Pancreas (tissue), 10 donors: ENCODE results near the gene ZSWIM5. TPM values are rescaled to one million over a fixed set of nuclear protein-coding genes. Genes with fewer than 3 reads are reported as not detected.
A peak's percentile ranks its signal among the peaks of the same experiment; 100 is the strongest.

Source experiments
- ATAC-seq, 4 donors: fragments of 200-7000 bp; cut with Tn5 transposase; one replicate each; pipeline versions ENCODE4 v1.8.0 to v1.9.1; 2020; ENCODE audit warnings: mild to moderate bottlenecking in 4 of 4, moderate library complexity in 4 of 4
- DNase-seq, 6 donors: peaks; one replicate each; pipeline ENCODE4 v3.0.0-alpha.2; 2020
- FAIRE-seq: peaks from 2 replicates; lab custom pipeline; 2012; peaks lifted over from hg19 to GRCh38; lab: Jason Lieb, UNC
- H3K27ac ChIP-seq, 4 donors: fragments of 200-600 bp; sonication (generic); 1 replicate in 3 of 4; 2 replicates in 1 of 4; pipeline versions ENCODE4 v1.5.0 to v1.8.0; 2020
- H3K27me3 ChIP-seq, 4 donors: fragments of 200-600 bp; one replicate each; pipeline ENCODE4 v1.8.0; 2021
- H3K36me3 ChIP-seq, 3 donors: fragments of 200-600 bp; sonication (generic) in 1 of 3; one replicate each; pipeline versions ENCODE4 v1.5.0 to v1.8.0; 2020 to 2021
- H3K4me1 ChIP-seq, 3 donors: fragments of 200-600 bp; one replicate each; pipeline ENCODE4 v1.8.0; 2021
- H3K4me3 ChIP-seq, 4 donors: fragments of 200-600 bp; sonication (generic) in 2 of 4; one replicate each; pipeline versions ENCODE4 v1.5.0 to v1.8.0; 2020 to 2021
- H3K9me3 ChIP-seq, 4 donors: fragments of 200-600 bp; one replicate each; pipeline ENCODE4 v1.8.0; 2021
- WGBS, 2 donors: extraction: QIAGEN DNeasy Blood & Tissue Kit; methylation state at CpG; one replicate each; pipeline ENCODE4 v1.1.7; 2013; 5-methylcytosine and 5-hydroxymethylcytosine counted together
- intact Hi-C, 3 donors: fragments of 100-400 bp; cut with DNase I; formaldehyde crosslinking; loops; one replicate each; pipeline versions ENCODE4 v1.11.1 to v1.14.2; 2022
- polyA plus RNA-seq, 2 donors: library from polyadenylated mRNA; stranded (reverse); fragments of 200-250 nt; gene quantifications; one replicate each; pipeline ENCODE4 v1.2.3, GENCODE V29; 2013
- total RNA-seq, 6 donors: library from RNA; stranded (reverse); fragmentation: NEBNext Ultra II Directional in 4 of 6; extraction: Animal tissue kit (Norgen Biotek cat#: 25700) in 4 of 6; gene quantifications; one replicate each; pipeline versions ENCODE4 v1.2.1 to v1.2.4, GENCODE V29; 2021 to 2023
- TF ChIP-seq, protein P1 (sequence below), 4 donors: fragments of 200-600 bp; sonication (generic) in 3 of 4; IDR thresholded peaks; one replicate each; pipeline versions ENCODE4 v1.5.0 to v1.8.0; 2021; ENCODE audit warnings: antibody characterized with exemption in 4 of 4
- donor health status: healthy with polysubstance abuse.
- donor health status: DM: no; HTN: no; CAD: no; lungs with moderate emphysema.
- donor health status: DM: no; HTN: no; CAD: no.
- donor health status: control.
- donor health status: control.
- donor health status: Bipolar disorder and iron deficiency.
- donor health status: DM: yes; HTN: yes; CAD: no.
- donor health status: DM: no; HTN: no; CAD: no.
- donor health status: DM: no; HTN: no; CAD: no.
- donor health status: DM: yes; HTN: yes; CAD: no.

ZSWIM5 gene
- total and polyA plus RNA-seq, 8 donors = 0.76 to 2.7 (median 2.4) TPM

- DNase-seq = peak; percentile 30 to 78 (median 42)
- 1% methylated on average over 36 to 43 of the region's 43 CpGs for WGBS, 2 donors
- Histone ChIP-seq H3K27me3 (no peaks in the 10 kb centered on the region), H3K4me3 (peak overlapping the region; percentile 26 to 89 (median 75)), H3K9me3 (no peaks in the 10 kb centered on the region), H3K27ac (no peak overlapping the region), H3K36me3 (no peaks in the 10 kb centered on the region), H3K4me1 (peaks cover 0 to 7% (median 2%) of the 10 kb centered on the region in 3 donors)
- intact Hi-C loops = no loop called here
- ATAC-seq = peak; percentile 18 to 65 (median 46)
- FAIRE-seq = no peak
- TF ChIP-seq, protein P1, sequence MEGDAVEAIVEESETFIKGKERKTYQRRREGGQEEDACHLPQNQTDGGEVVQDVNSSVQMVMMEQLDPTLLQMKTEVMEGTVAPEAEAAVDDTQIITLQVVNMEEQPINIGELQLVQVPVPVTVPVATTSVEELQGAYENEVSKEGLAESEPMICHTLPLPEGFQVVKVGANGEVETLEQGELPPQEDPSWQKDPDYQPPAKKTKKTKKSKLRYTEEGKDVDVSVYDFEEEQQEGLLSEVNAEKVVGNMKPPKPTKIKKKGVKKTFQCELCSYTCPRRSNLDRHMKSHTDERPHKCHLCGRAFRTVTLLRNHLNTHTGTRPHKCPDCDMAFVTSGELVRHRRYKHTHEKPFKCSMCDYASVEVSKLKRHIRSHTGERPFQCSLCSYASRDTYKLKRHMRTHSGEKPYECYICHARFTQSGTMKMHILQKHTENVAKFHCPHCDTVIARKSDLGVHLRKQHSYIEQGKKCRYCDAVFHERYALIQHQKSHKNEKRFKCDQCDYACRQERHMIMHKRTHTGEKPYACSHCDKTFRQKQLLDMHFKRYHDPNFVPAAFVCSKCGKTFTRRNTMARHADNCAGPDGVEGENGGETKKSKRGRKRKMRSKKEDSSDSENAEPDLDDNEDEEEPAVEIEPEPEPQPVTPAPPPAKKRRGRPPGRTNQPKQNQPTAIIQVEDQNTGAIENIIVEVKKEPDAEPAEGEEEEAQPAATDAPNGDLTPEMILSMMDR (IDR thresholded peaks at IDR 0.05) = no peak
Observed at GRCh38 chr1:45205011-45205909, 1.1 kb downstream of the ZSWIM5 start.

DNA sequence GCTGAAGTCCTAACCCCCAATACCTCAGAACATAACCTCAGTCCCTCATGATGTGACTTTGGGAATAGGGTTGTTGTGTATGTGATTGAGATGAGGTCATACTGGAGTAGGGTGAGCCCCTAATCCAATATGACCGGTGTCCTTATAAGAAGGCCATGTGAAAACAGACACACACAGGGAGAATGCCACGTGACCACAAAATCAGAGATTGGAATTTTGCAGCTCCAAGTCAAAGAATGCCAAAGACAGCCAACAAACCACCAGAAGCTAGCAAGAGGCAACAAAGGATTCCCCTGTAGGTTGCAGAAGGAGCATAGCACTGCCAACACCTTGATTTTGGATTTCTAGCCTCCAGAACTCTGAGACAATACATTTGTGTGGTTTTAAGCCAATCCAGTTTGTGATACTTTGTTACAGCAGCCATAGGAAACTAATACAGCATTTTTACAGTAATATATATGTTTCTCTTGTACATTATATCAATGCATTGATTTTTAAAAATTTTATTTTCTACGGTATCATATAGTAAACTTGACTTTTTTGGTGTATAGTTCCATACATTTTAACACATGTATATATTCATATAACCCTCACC, 5.4 kb downstream of the ZSWIM5 start:
- intact Hi-C loops = no loop called here
- no peak for FAIRE-seq
- peaks cover 0 to 2% (median 0%) of the 10 kb centered on the region in 3 donors for H3K4me1 ChIP-seq
- no peaks in the 10 kb centered on the region for H3K9me3 ChIP-seq
- WGBS, 2 donors = 87 to 93% methylated on average over 3 of the region's 3 CpGs
- H3K4me3 ChIP-seq = no peak overlapping the region
- H3K36me3 ChIP-seq = no peaks in the 10 kb centered on the region
- DNase-seq = no peak
- TF ChIP-seq, protein P1 (IDR thresholded peaks at IDR 0.05) = no peak
- no peak overlapping the region for H3K27ac ChIP-seq
- ATAC-seq = no peak
- no peaks in the 10 kb centered on the region for H3K27me3 ChIP-seq

- no peaks in the 10 kb centered on the region for H3K27me3 ChIP-seq
- no peak for ATAC-seq
- no peak overlapping the region for H3K27ac ChIP-seq
- no peak for DNase-seq
- no peaks in the 10 kb centered on the region for H3K9me3 ChIP-seq
- no peaks in the 10 kb centered on the region for H3K36me3 ChIP-seq
- peaks cover 0 to 2% (median 0%) of the 10 kb centered on the region in 3 donors for H3K4me1 ChIP-seq
- FAIRE-seq = no peak
- H3K4me3 ChIP-seq = no peak overlapping the region
- TF ChIP-seq, protein P1 (IDR thresholded peaks at IDR 0.05) = no peak
- intact Hi-C loops = no loop called here
Observed at GRCh38 chr1:45200435-45200834, 6.0 kb downstream of the ZSWIM5 start.

GRCh38 chr1:45198185-45198584, 8.2 kb downstream of the ZSWIM5 start:
- FAIRE-seq (no peak), ATAC-seq (no peak), DNase-seq (no peak)
- TF ChIP-seq, protein P1 (IDR thresholded peaks at IDR 0.05) = no peak
- Histone ChIP-seq H3K27ac (no peak overlapping the region), H3K4me3 (no peak overlapping the region), H3K27me3 (no peaks in the 10 kb centered on the region), H3K36me3 (no peaks in the 10 kb centered on the region), H3K9me3 (no peaks in the 10 kb centered on the region), H3K4me1 (no peaks in the 10 kb centered on the region)
- WGBS, 2 donors = 48 to 51% methylated on average over 2 of the region's 2 CpGs
- intact Hi-C loops = no loop called here

DNA sequence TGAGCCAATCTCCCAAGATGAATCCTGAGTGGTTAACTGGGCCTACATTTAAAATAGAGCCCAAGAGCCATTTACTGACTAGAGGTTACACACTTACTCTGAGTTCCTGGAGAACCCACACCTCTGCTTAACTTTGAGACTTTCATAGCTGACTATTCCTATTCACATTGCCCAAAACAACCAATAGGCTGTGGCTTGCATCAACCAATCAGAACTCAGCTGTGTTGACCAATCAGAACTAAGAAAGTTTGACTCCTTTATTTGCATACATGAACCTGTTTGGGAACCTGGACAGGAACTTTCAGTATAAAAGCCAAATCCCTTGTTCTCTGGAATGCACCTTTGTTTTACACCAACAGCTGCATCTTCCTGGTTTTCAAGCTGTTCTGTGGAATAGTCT, 9.5 kb downstream of the ZSWIM5 start:
- intact Hi-C loops = no loop called here
- Histone ChIP-seq H3K9me3 (no peaks in the 10 kb centered on the region), H3K36me3 (no peaks in the 10 kb centered on the region), H3K4me3 (no peak overlapping the region), H3K27ac (no peak overlapping the region), H3K4me1 (no peaks in the 10 kb centered on the region), H3K27me3 (no peaks in the 10 kb centered on the region)
- DNase-seq (no peak), ATAC-seq (no peak), FAIRE-seq (no peak)
- TF ChIP-seq, protein P1 (IDR thresholded peaks at IDR 0.05) = no peak
